NCI-H128 (cell line): ENCODE measurements around the gene MLLT1.

ENCODE experiments used
- DNase-seq: peaks from one replicate; lab custom pipeline; 2025; ENCODE audit not compliant: unreplicated experiment; lab: John Stamatoyannopoulos, UW

MLLT1 gene

GRCh38 chr19:6275170-6275744, 4.5 kb downstream of the MLLT1 start:
- DNase-seq, result no peak

DNA sequence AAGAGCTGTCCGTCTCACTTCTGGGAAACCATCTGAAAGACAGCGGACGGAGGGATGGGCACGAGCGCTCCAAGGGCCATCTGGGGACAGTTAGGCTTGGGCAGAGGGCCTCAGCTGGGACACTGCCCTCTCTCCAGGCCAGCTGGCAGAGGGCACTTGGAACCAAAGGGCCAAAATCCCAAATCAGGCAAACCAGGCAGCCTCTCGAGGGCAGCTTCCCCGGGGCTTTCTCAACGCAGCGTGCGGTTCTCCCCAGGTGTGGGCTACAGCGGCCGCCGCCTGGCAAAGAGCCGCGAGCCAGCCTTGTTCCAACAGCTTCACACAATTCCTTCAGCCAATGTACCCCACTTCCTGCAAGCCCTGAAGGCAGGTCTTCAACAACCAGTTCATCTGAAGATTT, 5.0 kb downstream of the MLLT1 start:
- DNase-seq, result no peak

DNA sequence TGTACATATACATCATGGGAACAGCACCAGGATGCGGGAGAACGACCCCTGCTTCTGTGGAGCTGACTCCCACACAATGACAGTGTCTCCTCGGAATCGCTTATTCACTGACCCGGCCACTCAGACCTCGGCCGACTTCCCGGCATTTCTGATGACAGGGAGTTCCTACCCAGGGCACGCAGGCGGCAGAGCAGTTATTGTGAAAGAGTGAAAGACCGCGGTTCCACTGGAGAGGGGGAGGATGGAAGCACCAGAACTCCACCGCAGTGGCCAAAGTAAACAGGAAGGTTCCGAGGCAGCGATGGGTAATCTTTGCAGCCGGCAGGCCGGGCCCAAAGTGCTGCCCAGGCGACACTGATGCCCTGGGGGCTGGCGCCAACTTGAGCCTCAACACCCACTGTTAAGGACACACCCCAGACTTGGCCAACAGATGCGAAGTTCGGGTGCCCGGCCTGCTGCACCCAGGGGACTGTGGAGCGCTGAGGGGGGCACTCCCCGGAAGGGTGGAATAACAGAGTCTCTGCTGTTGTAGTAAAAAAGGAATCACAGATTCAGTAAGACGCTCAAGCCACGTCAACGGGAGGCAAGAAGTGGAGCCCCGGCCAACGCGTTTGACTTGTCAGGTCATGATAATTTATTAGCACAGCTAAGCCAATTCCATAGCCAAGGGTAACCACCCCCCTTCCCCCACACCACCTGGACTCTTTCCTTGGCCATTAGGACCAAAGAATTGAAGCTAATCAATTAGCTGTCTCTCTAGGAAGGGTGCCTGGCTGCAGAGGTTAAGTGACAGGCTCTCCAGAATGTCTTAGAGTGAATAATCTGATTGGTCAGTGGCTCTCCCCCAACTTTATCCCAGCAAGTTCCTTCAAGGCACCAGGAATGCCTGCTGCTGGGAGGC, 5.8 kb downstream of the MLLT1 start:
- no peak for DNase-seq

- no peak for DNase-seq
These were observed 6.7 kb downstream of the MLLT1 start for GRCh38 chr19:6272913-6273600.

- DNase-seq, result no peak
These were observed 7.4 kb downstream of the MLLT1 start for GRCh38 chr19:6272411-6272791.

DNA sequence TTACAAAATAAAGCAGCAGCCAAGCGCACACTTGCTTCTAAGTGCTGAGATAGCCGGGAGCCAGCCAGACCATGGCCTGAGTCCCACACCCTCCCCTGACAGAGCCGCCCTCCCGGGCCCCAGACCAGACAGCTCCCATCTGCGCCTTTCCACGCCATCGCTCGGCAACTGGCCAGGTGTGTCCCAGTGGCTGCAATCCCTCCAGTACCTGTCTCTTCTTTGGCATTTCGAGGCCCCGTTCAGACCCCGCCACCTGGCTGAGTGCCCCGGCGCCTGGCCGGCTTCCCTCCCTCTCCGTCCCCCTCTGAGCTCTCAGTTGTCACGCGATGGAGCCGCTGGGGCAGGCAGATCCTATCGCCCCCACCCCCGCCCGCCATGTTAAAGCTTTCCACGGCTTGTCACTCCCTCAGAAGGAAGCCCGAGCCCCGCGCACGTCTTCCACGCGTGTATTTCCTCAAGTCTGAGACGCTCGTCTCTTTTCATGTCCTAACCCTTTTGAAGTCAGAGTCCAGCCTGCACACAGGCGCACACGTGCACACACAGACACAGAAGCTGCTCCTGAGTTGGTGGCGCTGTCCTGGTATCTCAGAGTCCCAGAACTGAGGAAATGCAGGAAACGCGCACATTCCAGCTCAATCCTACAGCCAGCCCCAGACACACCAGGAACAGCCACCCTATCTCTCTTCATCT, 7.9 kb downstream of the MLLT1 start:
- DNase-seq, result no peak

- DNase-seq, result no peak
These were observed 8.5 kb downstream of the MLLT1 start for GRCh38 chr19:6271251-6271650.

DNA sequence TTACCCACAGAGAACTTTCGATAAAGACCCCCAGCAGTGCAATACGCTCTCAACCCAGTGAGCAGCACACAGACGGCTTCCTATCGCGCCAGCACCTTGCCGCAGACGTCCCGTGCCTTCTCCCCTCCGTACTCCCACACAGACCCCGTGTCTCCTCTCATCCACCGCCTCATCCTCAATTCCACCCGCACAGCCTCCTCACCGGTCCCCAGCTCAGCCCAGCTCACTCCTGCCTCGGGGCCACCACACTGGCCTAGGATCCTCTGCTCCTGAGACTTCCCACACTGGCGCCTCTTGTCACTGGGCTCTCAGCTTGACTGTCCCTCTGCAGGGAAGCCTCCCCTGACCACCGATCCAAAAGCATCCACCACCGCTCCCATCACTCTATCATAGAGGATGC, 9.0 kb downstream of the MLLT1 start:
- DNase-seq, result no peak

DNA sequence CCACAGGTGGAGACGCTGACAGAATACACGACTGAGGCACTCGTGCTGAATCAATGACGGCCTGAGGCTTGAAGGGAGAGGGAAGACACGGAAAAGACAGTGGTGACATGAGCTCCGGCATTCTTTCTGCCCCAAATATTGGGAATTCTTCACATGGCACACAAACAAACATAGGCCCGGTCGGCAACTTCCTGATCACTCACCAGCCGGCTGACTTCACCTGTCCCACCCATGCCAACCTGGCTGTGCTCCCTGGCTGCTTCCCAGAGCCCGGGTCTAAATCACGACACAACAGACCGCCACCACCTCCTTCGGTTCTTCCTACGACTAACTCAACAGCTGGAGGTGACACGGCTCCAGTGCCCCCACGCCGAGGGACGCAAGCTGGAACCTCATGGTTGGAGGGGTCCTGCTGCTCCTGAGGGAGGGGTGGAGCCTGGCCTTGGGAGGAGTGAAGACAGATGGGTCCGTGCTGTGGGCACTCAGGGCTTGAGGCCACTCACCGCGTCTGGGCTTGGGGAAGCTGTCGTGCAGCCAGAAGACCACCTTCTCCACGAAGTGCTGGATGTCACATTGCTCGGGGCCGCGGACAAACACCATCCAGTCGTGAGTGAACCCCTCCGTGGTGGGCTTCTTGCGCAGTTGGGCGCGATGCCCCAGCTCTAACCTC, 9.6 kb downstream of the MLLT1 start:
- DNase-seq, result no peak

- DNase-seq, result no peak
These were observed 10.5 kb downstream of the MLLT1 start for GRCh38 chr19:6269101-6269886.

DNA sequence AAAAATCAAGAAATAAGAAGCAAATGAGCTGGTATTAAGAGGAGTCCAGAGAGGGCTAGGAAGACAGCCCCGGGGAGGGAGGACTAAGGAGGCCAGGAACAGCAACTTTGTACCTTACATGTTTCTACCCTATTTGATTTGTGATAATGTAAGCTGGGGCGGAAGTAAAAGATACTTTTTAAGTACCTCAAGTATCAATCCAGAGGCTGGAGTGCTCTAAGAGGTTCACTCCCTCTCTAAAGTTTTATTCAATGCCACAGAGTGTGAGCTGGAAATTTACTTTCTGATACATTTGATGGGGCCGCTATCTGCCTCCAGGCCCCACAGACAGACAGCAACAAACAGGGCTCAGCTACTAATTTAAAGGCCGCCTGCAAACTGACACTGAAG, 11.4 kb downstream of the MLLT1 start:
- DNase-seq, result no peak

GRCh38 chr19:6267552-6268381, 12.0 kb downstream of the MLLT1 start:
- DNase-seq, result no peak

GRCh38 chr19:6264803-6265202, 15.0 kb downstream of the MLLT1 start:
- no peak for DNase-seq

DNA sequence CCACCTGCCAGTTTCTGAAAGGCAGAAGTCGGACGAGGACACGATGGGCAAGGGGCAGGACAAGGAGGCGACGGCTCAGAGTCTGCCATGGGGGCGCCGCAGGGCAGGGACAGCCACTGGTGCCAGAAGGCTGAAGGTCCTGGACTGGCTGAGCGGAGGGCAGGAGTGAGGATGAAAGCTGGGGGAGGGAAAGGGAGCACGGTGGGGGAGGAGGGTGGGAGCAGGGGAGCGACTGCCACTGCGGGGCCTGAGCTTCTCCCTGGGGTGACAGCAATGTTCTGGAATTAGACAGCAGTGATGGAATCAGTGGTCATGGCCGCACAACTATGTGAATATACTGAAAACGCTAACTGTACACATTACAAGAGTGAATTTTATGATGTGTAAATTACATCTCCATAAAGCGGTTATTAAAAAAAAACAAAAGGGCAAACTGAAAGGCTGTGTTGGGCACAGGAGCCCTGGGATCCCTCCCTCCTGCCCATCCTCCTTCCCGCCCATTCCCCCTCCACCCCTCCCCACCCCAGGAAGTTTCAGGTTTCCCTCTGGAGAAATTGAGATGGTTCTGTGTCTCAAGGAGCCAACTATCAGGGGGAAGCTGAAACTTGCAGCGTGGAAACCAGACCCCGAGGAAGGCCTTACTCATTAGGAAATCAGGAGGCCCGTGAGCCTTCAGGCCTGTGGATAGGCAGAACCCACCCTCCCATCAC, 15.9 kb downstream of the MLLT1 start:
- no peak for DNase-seq

- DNase-seq, result no peak
These were observed 16.5 kb downstream of the MLLT1 start for GRCh38 chr19:6263306-6263705.

DNA sequence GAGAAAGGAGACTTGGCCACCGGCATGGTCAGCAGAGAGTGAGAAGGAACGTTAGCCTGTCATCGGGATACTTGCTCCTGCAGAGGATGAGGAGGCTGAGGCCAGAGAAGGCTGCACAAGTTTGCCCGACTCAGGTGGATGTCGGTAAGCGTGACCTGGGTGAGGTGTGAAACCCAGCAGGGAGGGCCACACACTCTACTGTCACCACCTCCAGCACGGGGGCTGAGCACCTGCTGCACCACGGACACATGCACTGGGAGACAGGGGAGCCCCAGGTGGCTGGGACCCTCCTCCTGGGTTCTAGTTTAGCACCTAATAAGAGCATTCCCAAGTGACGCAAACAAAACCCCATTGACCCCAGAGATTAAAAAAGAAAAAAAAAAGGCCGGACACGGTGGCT, 17.3 kb downstream of the MLLT1 start:
- DNase-seq, result no peak

DNA sequence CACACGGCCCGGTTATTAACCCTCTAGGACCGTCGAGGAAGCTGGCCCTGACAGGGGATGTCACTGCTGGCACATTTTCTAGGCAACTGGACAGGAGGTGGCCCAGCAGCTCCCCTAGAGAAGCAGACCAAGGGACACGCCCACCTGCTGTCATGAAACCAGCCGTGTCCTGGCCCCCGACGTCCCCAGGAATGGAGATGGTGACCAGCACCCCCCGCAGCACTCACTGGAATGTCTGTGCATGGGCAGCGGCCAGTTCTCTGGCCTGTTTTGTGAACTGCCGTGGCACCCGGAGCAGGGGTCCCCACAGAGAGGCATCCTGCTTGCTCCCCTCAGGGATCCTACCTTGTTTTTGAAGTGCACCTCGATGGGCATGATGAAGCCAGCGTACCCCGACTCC, 17.9 kb downstream of the MLLT1 start:
- no peak for DNase-seq

DNA sequence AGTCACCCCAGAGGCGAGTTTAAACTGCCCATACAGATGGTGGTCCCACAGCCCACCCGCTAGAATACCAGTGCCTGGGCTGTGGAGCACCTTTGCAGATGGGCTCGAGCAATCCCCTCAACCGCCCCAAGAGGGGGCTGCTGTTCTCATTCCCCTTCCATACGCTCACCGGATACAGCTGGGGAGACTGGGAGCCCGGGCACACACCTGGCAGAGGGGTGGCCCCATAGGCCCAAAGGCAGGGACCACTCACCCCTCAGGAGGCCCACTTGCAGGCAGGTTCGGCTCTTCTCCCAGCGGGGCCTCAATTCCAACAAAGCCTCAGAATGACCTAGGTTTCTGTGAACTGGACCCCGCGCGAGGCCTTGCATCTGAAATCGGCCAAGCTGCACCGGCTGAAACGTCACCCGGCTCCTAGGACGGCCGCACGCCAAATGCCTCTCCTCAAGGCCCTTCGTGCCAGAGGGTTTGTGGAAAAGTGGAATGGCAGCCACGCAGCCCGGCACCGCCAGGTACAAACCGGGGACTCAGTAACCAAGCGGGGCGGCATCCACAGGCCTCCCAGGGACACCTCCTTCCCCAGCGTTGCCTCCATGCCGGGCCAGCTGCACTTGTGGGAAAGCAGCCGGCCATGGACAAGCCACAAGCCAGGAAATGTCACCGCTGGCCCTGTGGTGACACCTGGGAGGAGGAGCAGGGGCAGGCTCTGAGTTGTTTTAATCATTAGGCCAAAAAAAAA, 18.7 kb downstream of the MLLT1 start:
- no peak for DNase-seq
